GM23248 (cell line): ENCODE measurements around the gene RPL13.

Experiments
- EZH2 ChIP-seq: fragments of 200-600 bp; sonication (generic); IDR thresholded peaks from 2 replicates; pipeline ENCODE4 v1.6.1; 2018; ENCODE audit warnings: antibody characterized with exemption, mild to moderate bottlenecking; ENCODE audit not compliant: insufficient read depth, poor library complexity, severe bottlenecking
- EZH2phosphoT487 ChIP-seq: fragments of 200-600 bp; sonication (generic); IDR thresholded peaks from 2 replicates; pipeline ENCODE4 v1.6.1; 2018; ENCODE audit warnings: antibody characterized with exemption, moderate library complexity, mild to moderate bottlenecking, low read depth; ENCODE audit not compliant: insufficient read depth

DNA sequence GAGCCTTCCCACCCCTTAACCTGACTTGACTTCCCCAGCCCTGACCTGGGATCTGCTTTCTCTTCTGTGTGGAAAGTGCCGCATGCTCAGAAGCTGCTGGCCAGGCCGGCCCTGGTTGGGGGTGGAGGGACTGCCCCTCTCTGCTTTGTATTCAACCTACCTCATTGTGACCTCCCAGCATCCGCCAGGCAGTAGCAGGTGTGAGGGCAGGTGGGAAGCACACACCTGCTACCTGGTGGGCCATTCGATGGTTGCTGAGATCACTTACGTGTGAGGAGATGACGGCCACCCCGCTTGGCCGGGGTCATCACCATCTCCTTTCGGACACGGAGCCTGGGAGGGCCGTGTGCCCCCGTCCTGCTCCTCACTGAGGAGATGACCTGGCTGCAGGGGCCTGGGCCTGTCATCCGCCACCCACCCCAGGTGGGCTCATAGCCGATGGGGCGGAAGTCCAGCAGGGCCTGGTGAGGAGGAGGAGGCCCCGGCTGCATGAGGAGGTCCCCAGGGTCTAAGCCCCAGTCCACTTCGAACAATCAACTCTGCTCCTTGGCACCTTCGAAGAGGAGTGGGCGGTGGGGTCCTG is 22.2 kb downstream of the RPL13 start:
- TF ChIP-seq EZH2 (no peak), EZH2phosphoT487 (no peak)
